A549 (cell line): ENCODE data around the gene MEF2C. TPM values are rescaled to one million over a fixed set of nuclear protein-coding genes. Genes with fewer than 3 reads are reported as not detected.

Experiments used
- ATAC-seq, 2 experiments: fragments of 200-7000 bp in 1 of 2; fragments of >200 bp in 1 of 2; cut with Nextera tagmentation in 1 of 2; cut with Tn5 transposase in 1 of 2; 3 replicates each; pipeline versions ENCODE4 v1.8.0 to v1.9.1; 2018 to 2020; ENCODE audit warnings: mild to moderate bottlenecking in 1 of 2, moderate library complexity in 1 of 2
- CTCF ChIA-PET: fragments of 300-600 bp; sonication (Branson Sonifier 250); formaldehyde crosslinking; extraction: SDS; loops from one replicate; lab custom pipeline; 2021; ENCODE audit warnings: antibody characterized with exemption, inconsistent platforms; lab: Yijun Ruan, JAX
- POLR2A ChIA-PET: fragments of 350-600 bp; formaldehyde crosslinking; extraction: SDS; loops from one replicate; lab custom pipeline; 2021; ENCODE audit warnings: antibody characterized with exemption, inconsistent platforms; lab: Yijun Ruan, JAX
- DNase-seq, 2 experiments: peaks; one replicate each; pipeline versions ENCODE4 v3.0.0 to v3.0.0-alpha.2; 2011 to 2016; ENCODE audit warnings: low read depth in 1 of 2, low spot score in 1 of 2
- FAIRE-seq: peaks from 2 replicates; lab custom pipeline; 2011; peaks lifted over from hg19 to GRCh38; lab: Jason Lieb, UNC
- H3K27ac ChIP-seq, 2 experiments: fragments of >200 bp; sonication (Bioruptor Twin); formaldehyde crosslinking; 3 replicates each; pipeline ENCODE4 v1.5.1; 2016 to 2017
- H3K4me1 ChIP-seq: fragments of >200 bp; sonication (Bioruptor Twin); formaldehyde crosslinking; 3 replicates; pipeline ENCODE4 v1.6.1; 2016
- H3K4me2 ChIP-seq: fragments of >200 bp; sonication (Bioruptor Twin); formaldehyde crosslinking; 3 replicates; pipeline ENCODE4 v1.6.1; 2016
- H3K4me3 ChIP-seq: fragments of >200 bp; sonication (Bioruptor Twin); formaldehyde crosslinking; 3 replicates; pipeline ENCODE4 v1.5.1; 2016
- H3K9me3 ChIP-seq: fragments of >200 bp; sonication (Bioruptor Twin); formaldehyde crosslinking; 3 replicates; pipeline ENCODE4 v1.6.1; 2016
- EHMT2 ChIP-seq: fragments of 200-600 bp; sonication (generic); IDR thresholded peaks from 2 replicates; pipeline ENCODE4 v1.6.1; 2016; ENCODE audit warnings: antibody characterized with exemption, low read depth, mild to moderate bottlenecking, moderate library complexity
- FOSL2 ChIP-seq, 2 experiments: fragments of 450-650 bp in 1 of 2; fragments of >200 bp in 1 of 2; sonication (Bioruptor Twin) in 1 of 2; formaldehyde crosslinking; IDR thresholded peaks; 2 replicates each; pipeline versions ENCODE4 v1.5.0 to v1.6.1; 2016 to 2020; ENCODE audit warnings: mild to moderate bottlenecking in 1 of 2, moderate library complexity in 1 of 2
- GATA3 ChIP-seq: IDR thresholded peaks from 2 replicates; pipeline ENCODE4 v1.6.1; 2012; ENCODE audit warnings: borderline replicate concordance
- KDM1A ChIP-seq: fragments of 200-600 bp; sonication (generic); IDR thresholded peaks from 2 replicates; pipeline ENCODE4 v1.6.1; 2016; ENCODE audit warnings: low read depth, mild to moderate bottlenecking
- MAFK ChIP-seq: fragments of 450-650 bp; IDR thresholded peaks from 2 replicates; pipeline ENCODE4 v1.6.1; 2014; ENCODE audit not compliant: partially characterized antibody
- NFE2L2 ChIP-seq: fragments of 150-350 bp; conservative IDR thresholded peaks from 2 replicates; pipeline ENCODE4 v1.6.1; 2014; ENCODE audit warnings: low read length
- RFX5 ChIP-seq: fragments of 450-650 bp; IDR thresholded peaks from 2 replicates; pipeline ENCODE4 v1.7.1; 2014; ENCODE audit warnings: antibody characterized with exemption, mild to moderate bottlenecking, moderate library complexity
- SMC3 ChIP-seq: fragments of >200 bp; sonication (Bioruptor Twin); formaldehyde crosslinking; IDR thresholded peaks from 3 replicates; pipeline ENCODE4 v1.6.1; 2018; ENCODE audit warnings: inconsistent platforms
- ZFP36 ChIP-seq: fragments of 450-650 bp; IDR thresholded peaks from 2 replicates; pipeline ENCODE4 v1.6.1; 2014; ENCODE audit warnings: borderline replicate concordance; ENCODE audit not compliant: partially characterized antibody
- ZNF302 ChIP-seq: fragments of 250-450 bp; sonication (Bioruptor Pico); IDR thresholded peaks from 2 replicates; pipeline ENCODE4 v1.9.0; 2021; ENCODE audit warnings: inconsistent platforms, mild to moderate bottlenecking, moderate library complexity
- WGBS: methylation state at CpG from one replicate; pipeline ENCODE4 v1.1.6; 2017; ENCODE audit errors: missing lambda C conversion rate; 5-methylcytosine and 5-hydroxymethylcytosine counted together
- polyA plus RNA-seq, 4 experiments: library from polyadenylated mRNA; depleted of rRNA in 3 of 4; stranded (reverse); fragments of >200 nt; fragmentation: RNase III in 1 of 4; extraction: RNeasy Plus Mini Kit Qiagen cat#74134 plus additional on column Dnase treatment in 1 of 4; gene quantifications; 2 replicates in 3 of 4; 3 replicates in 1 of 4; pipeline ENCODE4 v1.2.3, GENCODE V29; 2011 to 2017
- TF ChIP-seq, protein P1 (sequence below): fragments of 250-450 bp; sonication (Bioruptor Pico); IDR thresholded peaks from 2 replicates; pipeline ENCODE4 v1.5.0; 2021; ENCODE audit warnings: mild to moderate bottlenecking, moderate library complexity, borderline replicate concordance
- TF ChIP-seq, protein P2 (sequence below): fragments of 200-600 bp; sonication (generic); IDR thresholded peaks from 2 replicates; pipeline ENCODE4 v1.6.1; 2016; ENCODE audit warnings: antibody characterized with exemption, mild to moderate bottlenecking, moderate library complexity
- TF ChIP-seq, protein P3 (sequence below): fragments of >200 bp; sonication (Bioruptor Twin); formaldehyde crosslinking; IDR thresholded peaks from 3 replicates; pipeline ENCODE4 v1.5.1; 2016

Gene MEF2C
- polyA plus RNA-seq, 2 of the 4 experiments (the other 2 are of a cell fraction), result 0.03 to 0.06 TPM

DNA sequence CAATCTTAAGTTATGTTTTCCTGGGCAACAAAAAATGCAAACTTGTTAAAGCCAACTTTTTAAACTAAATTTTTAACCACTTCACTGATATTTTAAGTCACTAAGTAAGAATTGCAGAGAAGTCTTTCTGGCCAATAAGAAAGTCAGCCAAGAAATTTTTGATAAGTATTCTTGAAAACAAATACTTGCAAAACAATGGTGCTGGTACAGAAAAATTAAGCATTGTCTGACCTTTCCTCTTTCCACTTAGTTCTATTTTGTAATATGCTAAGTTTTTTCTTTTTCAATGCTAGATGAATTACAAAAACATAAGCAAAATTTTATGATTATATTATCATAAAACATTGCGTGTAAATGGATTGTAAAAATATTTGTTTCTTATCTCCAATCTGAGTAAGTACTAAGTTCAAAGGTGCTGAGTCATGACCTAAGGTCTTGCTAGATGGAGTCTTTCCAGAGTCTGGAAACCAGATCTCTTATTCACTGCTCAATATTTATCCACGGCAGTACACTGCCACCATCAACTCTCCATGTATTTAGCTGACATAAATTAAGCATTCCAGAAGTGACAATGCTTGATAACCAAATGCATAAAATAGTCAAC lies 139.7 kb downstream of the MEF2C start:
- Histone ChIP-seq H3K4me3 (no peak overlapping the region), H3K27ac (no peak overlapping the region), H3K4me2 (peak overlapping the region; percentile 32), H3K4me1 (peaks cover 12% of the 10 kb centered on the region; the same call in 2 of the 3 replicates), H3K9me3 (no peaks in the 10 kb centered on the region)
- ATAC-seq (peak in 1 of 2 experiments; percentile 69; a peak in 3 of 6 replicates), FAIRE-seq (no peak), DNase-seq (peak; percentile 26 to 59)
- CTCF ChIA-PET, result interaction anchor here (1.6 to 4.3 kb wide), 2 partner anchors 14 to 16 kb away, joined by 5 to 18 read pairs; no protein-coding TSS in a partner anchor
- POLR2A ChIA-PET, result no interaction called here
- 7% methylated on average over 2 of the region's 2 CpGs for WGBS
- TF ChIP-seq GATA3 (peak; percentile 75; the same call in 1 of the 2 replicates), MAFK (peak; percentile 98), SMC3 (no peak), ZNF302 (CRISPR knock-in tag) (no peak), NFE2L2 (peak; percentile 81), KDM1A (no peak)

DNA sequence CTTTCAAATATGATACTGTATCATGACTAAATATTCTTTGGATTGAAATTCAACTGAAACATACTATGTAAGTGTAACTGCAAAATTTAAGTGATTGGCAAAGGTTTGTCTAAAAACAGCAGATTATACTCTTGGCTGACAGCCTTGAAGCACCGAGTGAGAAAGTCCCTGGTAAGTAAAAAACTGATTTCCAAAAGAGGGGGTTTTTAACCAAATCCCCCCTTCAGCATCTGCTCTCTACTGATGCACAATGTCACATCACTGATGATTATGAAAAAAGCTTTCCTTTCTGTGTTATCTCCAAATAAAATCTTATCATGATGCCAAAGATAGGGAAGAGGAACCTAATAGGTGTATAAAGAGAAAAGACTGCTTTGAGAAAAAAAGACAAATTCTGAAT lies 141.0 kb downstream of the MEF2C start:
- POLR2A ChIA-PET, result no interaction called here
- no peak overlapping the region for H3K4me2 ChIP-seq

More for the DNA sequence above, 141.0 kb downstream of the MEF2C start:
- H3K27ac ChIP-seq, result no peak overlapping the region
- no peaks in the 10 kb centered on the region for H3K9me3 ChIP-seq
- FAIRE-seq (no peak), DNase-seq (no peak), ATAC-seq (no peak)
- CTCF ChIA-PET, result interaction anchor here (5.6 kb wide), 1 partner anchor 13 kb away, joined by 42 read pairs; no protein-coding TSS in a partner anchor
- H3K4me3 ChIP-seq, result no peak overlapping the region
- TF ChIP-seq, protein P1, sequence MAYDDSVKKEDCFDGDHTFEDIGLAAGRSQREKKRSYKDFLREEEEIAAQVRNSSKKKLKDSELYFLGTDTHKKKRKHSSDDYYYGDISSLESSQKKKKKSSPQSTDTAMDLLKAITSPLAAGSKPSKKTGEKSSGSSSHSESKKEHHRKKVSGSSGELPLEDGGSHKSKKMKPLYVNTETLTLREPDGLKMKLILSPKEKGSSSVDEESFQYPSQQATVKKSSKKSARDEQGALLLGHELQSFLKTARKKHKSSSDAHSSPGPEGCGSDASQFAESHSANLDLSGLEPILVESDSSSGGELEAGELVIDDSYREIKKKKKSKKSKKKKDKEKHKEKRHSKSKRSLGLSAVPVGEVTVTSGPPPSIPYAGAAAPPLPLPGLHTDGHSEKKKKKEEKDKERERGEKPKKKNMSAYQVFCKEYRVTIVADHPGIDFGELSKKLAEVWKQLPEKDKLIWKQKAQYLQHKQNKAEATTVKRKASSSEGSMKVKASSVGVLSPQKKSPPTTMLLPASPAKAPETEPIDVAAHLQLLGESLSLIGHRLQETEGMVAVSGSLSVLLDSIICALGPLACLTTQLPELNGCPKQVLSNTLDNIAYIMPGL (CRISPR knock-in tag), result no peak
- TF ChIP-seq, protein P2, sequence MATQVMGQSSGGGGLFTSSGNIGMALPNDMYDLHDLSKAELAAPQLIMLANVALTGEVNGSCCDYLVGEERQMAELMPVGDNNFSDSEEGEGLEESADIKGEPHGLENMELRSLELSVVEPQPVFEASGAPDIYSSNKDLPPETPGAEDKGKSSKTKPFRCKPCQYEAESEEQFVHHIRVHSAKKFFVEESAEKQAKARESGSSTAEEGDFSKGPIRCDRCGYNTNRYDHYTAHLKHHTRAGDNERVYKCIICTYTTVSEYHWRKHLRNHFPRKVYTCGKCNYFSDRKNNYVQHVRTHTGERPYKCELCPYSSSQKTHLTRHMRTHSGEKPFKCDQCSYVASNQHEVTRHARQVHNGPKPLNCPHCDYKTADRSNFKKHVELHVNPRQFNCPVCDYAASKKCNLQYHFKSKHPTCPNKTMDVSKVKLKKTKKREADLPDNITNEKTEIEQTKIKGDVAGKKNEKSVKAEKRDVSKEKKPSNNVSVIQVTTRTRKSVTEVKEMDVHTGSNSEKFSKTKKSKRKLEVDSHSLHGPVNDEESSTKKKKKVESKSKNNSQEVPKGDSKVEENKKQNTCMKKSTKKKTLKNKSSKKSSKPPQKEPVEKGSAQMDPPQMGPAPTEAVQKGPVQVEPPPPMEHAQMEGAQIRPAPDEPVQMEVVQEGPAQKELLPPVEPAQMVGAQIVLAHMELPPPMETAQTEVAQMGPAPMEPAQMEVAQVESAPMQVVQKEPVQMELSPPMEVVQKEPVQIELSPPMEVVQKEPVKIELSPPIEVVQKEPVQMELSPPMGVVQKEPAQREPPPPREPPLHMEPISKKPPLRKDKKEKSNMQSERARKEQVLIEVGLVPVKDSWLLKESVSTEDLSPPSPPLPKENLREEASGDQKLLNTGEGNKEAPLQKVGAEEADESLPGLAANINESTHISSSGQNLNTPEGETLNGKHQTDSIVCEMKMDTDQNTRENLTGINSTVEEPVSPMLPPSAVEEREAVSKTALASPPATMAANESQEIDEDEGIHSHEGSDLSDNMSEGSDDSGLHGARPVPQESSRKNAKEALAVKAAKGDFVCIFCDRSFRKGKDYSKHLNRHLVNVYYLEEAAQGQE, result no peak
- TF ChIP-seq, protein P3, sequence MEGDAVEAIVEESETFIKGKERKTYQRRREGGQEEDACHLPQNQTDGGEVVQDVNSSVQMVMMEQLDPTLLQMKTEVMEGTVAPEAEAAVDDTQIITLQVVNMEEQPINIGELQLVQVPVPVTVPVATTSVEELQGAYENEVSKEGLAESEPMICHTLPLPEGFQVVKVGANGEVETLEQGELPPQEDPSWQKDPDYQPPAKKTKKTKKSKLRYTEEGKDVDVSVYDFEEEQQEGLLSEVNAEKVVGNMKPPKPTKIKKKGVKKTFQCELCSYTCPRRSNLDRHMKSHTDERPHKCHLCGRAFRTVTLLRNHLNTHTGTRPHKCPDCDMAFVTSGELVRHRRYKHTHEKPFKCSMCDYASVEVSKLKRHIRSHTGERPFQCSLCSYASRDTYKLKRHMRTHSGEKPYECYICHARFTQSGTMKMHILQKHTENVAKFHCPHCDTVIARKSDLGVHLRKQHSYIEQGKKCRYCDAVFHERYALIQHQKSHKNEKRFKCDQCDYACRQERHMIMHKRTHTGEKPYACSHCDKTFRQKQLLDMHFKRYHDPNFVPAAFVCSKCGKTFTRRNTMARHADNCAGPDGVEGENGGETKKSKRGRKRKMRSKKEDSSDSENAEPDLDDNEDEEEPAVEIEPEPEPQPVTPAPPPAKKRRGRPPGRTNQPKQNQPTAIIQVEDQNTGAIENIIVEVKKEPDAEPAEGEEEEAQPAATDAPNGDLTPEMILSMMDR, result no peak
- no peak for TF ChIP-seq RFX5
- no peak for TF ChIP-seq EHMT2
- TF ChIP-seq ZFP36, result no peak
- no peak for TF ChIP-seq FOSL2 (IDR thresholded peaks at IDR 0.05)
- no peak for TF ChIP-seq FOSL2 (CRISPR knock-in tag; IDR thresholded peaks at IDR 0.05)
- peaks cover 10% of the 10 kb centered on the region; the same call in 2 of the 3 replicates for H3K4me1 ChIP-seq
- 81% methylated on average over 1 of the region's 1 CpG for WGBS
